ENCODE results near the gene ZDHHC18. TPM values are rescaled to one million over a fixed set of nuclear protein-coding genes. Genes with fewer than 3 reads are reported as not detected.
"Not testable (repeated sequence)": the region's sequence is repeated elsewhere in the genome, so short reads cannot be mapped to it uniquely, and the experiment has no call there.

Gene ZDHHC18
- total RNA-seq, 2 experiments from 2014 or later: 73.3 to 76.3 TPM

DNA sequence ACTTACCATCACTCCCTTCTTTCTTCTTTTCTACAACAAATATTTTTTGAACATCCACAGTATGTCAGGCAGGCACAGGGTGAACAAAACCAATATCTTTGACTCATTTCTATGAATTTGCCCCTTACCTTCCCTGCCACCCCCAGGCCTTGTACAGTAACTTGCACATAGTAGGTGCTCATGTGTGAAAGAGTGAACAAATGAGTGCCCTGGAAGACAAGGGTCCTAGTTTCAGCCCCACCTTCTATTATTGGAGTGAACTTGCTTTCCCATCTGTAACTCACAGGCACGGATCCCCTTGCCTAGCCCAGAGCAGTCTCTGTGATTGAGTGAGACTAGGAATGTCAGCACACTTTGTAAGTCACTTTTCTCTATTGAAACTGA, 12.8 kb downstream of the ZDHHC18 start:
- peak overlapping the region; percentile 84 for H3K27ac Mint-ChIP-seq
- H3K4me3 Mint-ChIP-seq: no peak overlapping the region
- peaks cover 63% of the 10 kb centered on the region for H3K36me3 Mint-ChIP-seq (ENCODE audit: low read depth)
- ChIA-PET POLR2A (interaction anchor here (1.0 to 2.5 kb wide), 8 partner anchors 9 to 61 kb away, joined by 3 to 13 read pairs (median 5); partner anchors contain the start of gene GPATCH3), CTCF (interaction anchor here (1.3 to 1.9 kb wide), 3 partner anchors 28 to 142 kb away, joined by 7 to 8 read pairs (median 7); no protein-coding TSS in a partner anchor)
- H3K9me3 Mint-ChIP-seq: no peaks in the 10 kb centered on the region
- DNase-seq: no peak
- peaks cover 39% of the 10 kb centered on the region for H3K4me1 Mint-ChIP-seq
- H3K27me3 Mint-ChIP-seq: no peaks in the 10 kb centered on the region

DNA sequence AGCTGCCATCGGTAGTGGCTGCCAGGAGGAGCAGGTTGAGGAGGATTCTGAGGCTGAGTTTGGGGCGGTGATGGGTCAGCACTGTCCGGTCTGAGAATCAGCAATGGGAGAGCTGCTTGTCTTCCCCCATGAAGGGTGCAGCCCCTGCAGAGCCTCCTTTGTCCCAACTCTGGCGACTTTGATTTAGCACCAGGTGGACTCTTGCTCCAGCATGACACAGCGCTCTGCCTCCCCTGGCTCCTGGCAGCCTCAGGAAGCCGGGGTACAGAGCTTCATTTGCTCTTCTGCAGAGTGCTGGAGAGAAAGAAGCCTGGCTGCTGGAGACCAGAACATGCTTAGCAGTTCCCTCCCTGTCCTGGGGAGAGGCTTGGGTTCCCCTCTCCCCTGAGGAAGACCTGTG, 13.3 kb downstream of the ZDHHC18 start:
- Mint-ChIP-seq H3K27ac (peak overlapping the region; percentile 84), H3K27me3 (no peaks in the 10 kb centered on the region), H3K9me3 (no peaks in the 10 kb centered on the region), H3K4me3 (no peak overlapping the region), H3K36me3 (ENCODE audit: low read depth) (peaks cover 63% of the 10 kb centered on the region), H3K4me1 (peaks cover 38% of the 10 kb centered on the region)
- DNase-seq: no peak
- ChIA-PET CTCF (no interaction called here), POLR2A (interaction anchor here (1.1 to 1.9 kb wide), 4 partner anchors 9 to 32 kb away, joined by 3 to 11 read pairs (median 4); no protein-coding TSS in a partner anchor)

DNA sequence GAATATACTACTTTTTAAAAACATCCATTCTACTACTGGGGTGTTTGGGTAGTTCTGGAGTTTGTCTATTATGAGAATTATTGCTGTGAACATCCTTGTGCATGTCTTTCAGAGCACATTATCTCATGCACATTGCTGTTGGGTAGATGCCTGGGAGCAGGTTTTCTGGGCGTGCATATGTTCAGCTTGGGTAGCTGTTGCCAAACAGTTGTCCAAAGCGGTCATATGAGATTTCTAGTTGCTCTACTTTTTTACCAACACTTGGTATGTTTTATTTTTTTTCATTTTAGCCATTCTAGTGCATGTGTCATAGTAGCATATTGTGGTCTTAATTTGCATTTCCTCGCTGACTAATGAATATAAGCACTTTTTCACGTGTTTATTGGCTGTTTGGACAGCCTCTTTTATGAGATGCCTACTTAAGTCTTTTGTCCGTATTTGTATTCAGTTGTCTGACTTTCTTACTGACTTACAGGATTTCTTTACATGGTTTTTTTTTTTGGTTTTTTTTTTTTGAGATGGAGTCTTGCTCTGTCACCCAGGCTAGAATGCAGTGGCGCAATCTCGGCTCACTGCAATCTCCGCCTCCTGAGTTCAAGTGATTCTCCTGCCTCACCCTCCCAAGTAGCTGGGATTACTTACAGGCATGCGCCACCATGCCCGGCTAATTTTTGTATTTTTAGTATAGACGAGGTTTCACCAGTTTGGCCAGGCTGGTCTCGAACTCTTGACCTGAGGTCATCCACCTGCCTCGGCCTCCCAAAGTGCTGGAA, 18.1 kb downstream of the ZDHHC18 start:
- CTCF ChIA-PET: no interaction called here
- Mint-ChIP-seq H3K9me3 (no peaks in the 10 kb centered on the region), H3K4me1 (peaks cover 9% of the 10 kb centered on the region), H3K4me3 (no peak overlapping the region), H3K36me3 (ENCODE audit: low read depth) (peaks cover 52% of the 10 kb centered on the region), H3K27ac (no peak overlapping the region), H3K27me3 (no peaks in the 10 kb centered on the region)
- no peak for DNase-seq
- POLR2A ChIA-PET: no interaction called here

DNA sequence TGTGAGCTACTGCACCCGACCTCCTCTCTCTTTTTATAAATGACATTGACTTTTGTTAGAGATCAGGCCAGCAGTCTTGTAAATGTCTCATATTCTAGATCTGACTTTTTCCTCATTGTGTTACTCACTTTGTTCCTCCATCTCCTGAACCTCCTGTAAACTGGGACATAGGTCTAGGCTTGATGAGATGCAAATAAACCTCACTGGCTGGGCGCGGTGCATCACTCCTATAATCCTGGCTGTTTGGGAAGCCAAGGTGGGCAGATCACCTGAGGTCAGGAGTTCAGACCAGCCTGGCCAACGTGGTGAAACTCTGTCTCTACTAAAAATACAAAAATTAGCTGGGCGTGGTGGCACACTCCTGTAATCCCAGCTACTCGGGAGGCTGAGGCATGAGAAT, 21.3 kb downstream of the ZDHHC18 start:
- H3K4me1 Mint-ChIP-seq, H3K9me3 Mint-ChIP-seq, H3K27ac Mint-ChIP-seq, H3K4me3 Mint-ChIP-seq, DNase-seq, CTCF ChIA-PET, H3K27me3 Mint-ChIP-seq: not testable (repeated sequence)
- H3K36me3 Mint-ChIP-seq (ENCODE audit: low read depth): peaks cover 63% of the 10 kb centered on the region
- POLR2A ChIA-PET: interaction anchor here (1.4 kb wide), 1 partner anchor 16 kb away, joined by 3 read pairs; no protein-coding TSS in a partner anchor

DNA sequence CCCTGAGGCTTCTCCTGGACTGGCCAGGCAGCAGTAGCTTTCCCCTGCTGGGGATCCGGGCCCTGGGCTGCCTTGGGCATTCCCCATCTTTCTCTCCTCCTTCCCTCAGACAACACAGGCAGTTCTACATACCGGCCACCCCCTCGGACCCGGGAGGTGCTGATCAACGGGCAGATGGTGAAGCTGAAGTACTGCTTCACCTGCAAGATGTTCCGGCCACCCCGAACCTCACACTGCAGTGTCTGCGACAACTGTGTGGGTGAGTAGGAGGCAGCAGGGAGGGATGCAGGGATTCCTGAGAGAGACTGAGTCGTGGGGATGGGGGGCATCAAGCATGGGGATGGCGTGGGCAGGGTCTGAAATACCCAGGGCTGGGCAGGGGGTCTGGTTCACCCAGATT, 22.0 kb downstream of the ZDHHC18 start:
- Mint-ChIP-seq H3K27me3 (no peaks in the 10 kb centered on the region), H3K9me3 (no peaks in the 10 kb centered on the region), H3K4me1 (peaks cover 6% of the 10 kb centered on the region), H3K4me3 (no peak overlapping the region), H3K27ac (no peak overlapping the region), H3K36me3 (ENCODE audit: low read depth) (peaks cover 69% of the 10 kb centered on the region)
- ChIA-PET POLR2A (interaction anchor here (0.8 to 1.4 kb wide), 4 partner anchors 9 to 37 kb away, joined by 3 to 5 read pairs (median 3); no protein-coding TSS in a partner anchor), CTCF (interaction anchor here (1.1 to 1.8 kb wide), 4 partner anchors 8 to 39 kb away, joined by 3 to 6 read pairs (median 4); no protein-coding TSS in a partner anchor)
- no peak for DNase-seq

DNA sequence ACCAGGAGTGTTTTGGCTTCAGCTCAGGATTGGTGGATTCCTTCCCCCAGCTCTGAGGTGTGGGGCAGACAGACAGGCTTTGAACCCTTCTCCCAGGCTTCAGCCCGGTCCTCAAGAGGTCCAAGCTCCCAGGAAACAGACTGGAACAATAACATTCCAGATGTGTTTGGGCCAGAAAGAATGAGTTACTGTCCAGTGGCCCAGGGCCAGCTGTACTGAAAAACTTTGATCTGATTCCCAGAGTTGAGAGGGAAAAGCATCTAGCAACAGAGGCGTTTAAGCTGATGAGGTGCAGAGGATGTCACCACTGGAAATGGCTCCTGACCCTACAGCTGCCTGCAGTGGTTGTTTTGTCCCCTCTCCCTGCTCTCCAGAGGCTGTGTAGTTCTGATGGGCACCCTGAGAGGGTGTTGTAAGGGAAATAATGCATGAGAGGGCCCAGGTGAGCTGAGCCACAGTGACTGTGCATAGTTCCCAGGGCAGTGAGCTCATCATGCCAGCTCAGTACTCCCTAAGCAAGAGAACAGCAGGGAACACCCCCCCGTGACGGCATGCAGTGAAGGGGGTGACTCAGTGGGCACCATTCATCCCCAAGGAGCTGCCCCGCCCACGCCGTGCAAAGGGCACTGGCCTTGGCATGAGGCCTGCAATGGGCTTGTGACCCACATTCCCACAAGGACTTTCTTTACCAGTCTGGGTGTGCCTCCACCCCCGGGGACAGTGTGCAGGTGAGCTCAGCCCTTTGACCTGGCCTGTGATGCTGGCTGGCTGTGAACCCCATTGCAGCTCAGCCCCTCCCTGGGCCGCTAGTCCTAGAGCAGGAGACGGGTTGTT, 22.7 kb downstream of the ZDHHC18 start:
- Mint-ChIP-seq H3K4me3 (no peak overlapping the region), H3K4me1 (peaks cover 6% of the 10 kb centered on the region), H3K9me3 (no peaks in the 10 kb centered on the region), H3K36me3 (ENCODE audit: low read depth) (peaks cover 67% of the 10 kb centered on the region), H3K27me3 (no peaks in the 10 kb centered on the region), H3K27ac (no peak overlapping the region)
- POLR2A ChIA-PET: interaction anchor here (0.8 to 1.4 kb wide), 4 partner anchors 10 to 38 kb away, joined by 3 to 5 read pairs (median 3); no protein-coding TSS in a partner anchor
- CTCF ChIA-PET: interaction anchor here (1.1 to 1.8 kb wide), 5 partner anchors 8 to 39 kb away, joined by 3 to 6 read pairs (median 5); no protein-coding TSS in a partner anchor
- DNase-seq: no peak

DNA sequence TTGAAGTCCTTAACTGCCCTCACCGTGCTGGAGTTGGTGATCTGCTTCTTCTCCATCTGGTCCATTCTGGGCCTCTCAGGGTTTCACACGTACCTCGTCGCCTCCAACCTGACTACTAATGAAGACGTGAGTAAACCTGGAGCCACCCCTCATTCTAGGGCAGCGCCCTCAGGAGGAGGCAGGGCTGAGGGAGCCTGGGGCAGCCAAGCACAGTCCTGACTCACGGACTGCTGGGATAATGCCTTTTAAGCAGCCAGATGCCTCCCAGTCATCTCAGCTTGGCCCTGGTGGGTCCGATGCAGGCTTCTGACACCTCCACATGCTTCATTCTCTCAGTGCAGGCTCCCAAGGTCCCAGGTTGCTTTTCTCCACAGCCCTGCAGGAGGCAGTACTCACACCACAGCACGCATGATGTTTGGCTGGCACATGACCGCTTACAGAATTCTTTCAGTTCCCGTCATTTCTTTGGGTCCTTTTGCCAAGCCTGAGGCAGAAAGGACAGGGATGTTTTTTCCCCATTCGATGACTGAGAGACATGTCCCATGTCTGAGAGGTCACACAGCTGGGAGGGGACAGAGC, 24.7 kb downstream of the ZDHHC18 start:
- peaks cover 76% of the 10 kb centered on the region for H3K36me3 Mint-ChIP-seq (ENCODE audit: low read depth)
- POLR2A ChIA-PET: no interaction called here
- no peak for DNase-seq

DNA sequence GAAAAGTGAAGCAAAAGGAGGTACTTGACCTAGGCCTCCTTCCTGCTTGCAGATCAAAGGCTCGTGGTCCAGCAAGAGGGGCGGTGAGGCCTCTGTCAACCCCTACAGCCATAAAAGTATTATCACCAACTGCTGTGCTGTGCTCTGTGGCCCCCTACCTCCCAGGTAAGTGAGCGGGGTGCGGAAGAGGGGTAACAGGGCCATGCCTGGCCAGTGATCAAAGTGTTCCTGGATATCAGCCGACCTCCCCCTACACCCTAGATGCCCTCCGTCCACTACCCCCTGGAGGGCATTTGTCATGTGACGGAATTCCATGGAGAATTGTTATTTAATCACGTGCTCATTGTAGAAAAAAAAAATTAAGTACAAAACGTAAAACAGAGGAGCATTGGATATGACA, 26.2 kb downstream of the ZDHHC18 start:
- H3K4me1 Mint-ChIP-seq: peaks cover 3% of the 10 kb centered on the region
- POLR2A ChIA-PET: no interaction called here

More for the DNA sequence above, 24.7 kb downstream of the ZDHHC18 start:
- no peak overlapping the region for H3K4me3 Mint-ChIP-seq
- CTCF ChIA-PET: interaction anchor here (0.9 to 1.7 kb wide), 3 partner anchors 9 to 41 kb away, joined by 3 to 5 read pairs (median 4); no protein-coding TSS in a partner anchor
- no peak overlapping the region for H3K27ac Mint-ChIP-seq
- no peaks in the 10 kb centered on the region for H3K9me3 Mint-ChIP-seq
- H3K27me3 Mint-ChIP-seq: no peaks in the 10 kb centered on the region
- peaks cover 3% of the 10 kb centered on the region for H3K4me1 Mint-ChIP-seq

DNA sequence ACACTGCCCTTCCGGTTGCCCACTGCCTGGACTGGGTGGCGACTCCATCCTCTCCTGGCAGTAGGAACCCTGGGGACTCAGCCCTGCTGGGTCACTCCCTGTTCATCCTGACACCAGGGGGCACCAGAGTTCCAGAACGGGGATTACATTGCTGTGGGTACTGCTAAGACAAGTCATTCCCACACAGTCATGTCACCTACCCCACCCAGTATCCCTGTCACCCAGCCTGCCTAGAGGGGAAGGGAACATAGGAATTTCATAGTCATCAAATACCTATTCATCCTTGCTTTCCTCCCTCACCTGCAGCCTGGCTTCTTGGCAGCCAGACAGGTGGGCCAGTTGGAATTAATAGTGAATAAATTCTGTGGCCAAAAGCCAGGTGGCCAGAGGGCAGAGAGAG, 26.7 kb downstream of the ZDHHC18 start:
- ChIA-PET CTCF (interaction anchor here (0.5 kb wide), 1 partner anchor 133 kb away, joined by 3 read pairs; no protein-coding TSS in a partner anchor), POLR2A (no interaction called here)
- Mint-ChIP-seq H3K4me1 (peaks cover 3% of the 10 kb centered on the region), H3K27ac (no peak overlapping the region), H3K36me3 (ENCODE audit: low read depth) (peaks cover 78% of the 10 kb centered on the region), H3K27me3 (no peaks in the 10 kb centered on the region), H3K4me3 (no peak overlapping the region), H3K9me3 (no peaks in the 10 kb centered on the region)
- peak; percentile 76 for DNase-seq

More for the DNA sequence above, 26.2 kb downstream of the ZDHHC18 start:
- Mint-ChIP-seq H3K9me3 (no peaks in the 10 kb centered on the region), H3K4me3 (no peak overlapping the region), H3K27ac (no peak overlapping the region), H3K36me3 (ENCODE audit: low read depth) (peaks cover 77% of the 10 kb centered on the region), H3K27me3 (no peaks in the 10 kb centered on the region)
- CTCF ChIA-PET: interaction anchor here (0.5 kb wide), 1 partner anchor 133 kb away, joined by 3 read pairs; no protein-coding TSS in a partner anchor
- no peak for DNase-seq

DNA sequence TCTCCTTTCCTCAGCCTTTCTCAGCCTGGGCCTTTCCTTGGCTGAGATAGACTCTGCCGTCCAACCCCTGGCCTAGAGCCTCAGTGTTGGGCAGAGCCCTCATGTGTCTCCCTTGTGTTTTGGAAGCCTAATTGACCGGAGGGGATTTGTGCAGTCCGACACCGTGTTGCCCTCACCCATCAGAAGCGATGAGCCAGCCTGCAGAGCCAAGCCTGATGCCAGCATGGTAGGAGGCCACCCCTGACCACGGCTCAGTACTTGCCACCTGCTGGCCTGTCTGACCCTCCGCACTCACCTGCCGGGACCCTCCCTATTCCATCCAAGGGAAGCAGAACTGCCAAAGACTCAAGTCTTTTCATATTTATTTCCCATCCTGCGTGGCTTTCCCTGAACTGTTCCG, 27.1 kb downstream of the ZDHHC18 start:
- Mint-ChIP-seq H3K27me3 (no peaks in the 10 kb centered on the region), H3K4me3 (no peak overlapping the region), H3K9me3 (no peaks in the 10 kb centered on the region), H3K27ac (no peak overlapping the region), H3K4me1 (peaks cover 3% of the 10 kb centered on the region), H3K36me3 (ENCODE audit: low read depth) (peaks cover 74% of the 10 kb centered on the region)
- CTCF ChIA-PET: interaction anchor here (0.5 kb wide), 1 partner anchor 134 kb away, joined by 3 read pairs; no protein-coding TSS in a partner anchor
- DNase-seq: no peak
- POLR2A ChIA-PET: interaction anchor here (0.5 to 1.0 kb wide), 2 partner anchors 12 to 63 kb away, joined by 3 read pairs; no protein-coding TSS in a partner anchor

DNA sequence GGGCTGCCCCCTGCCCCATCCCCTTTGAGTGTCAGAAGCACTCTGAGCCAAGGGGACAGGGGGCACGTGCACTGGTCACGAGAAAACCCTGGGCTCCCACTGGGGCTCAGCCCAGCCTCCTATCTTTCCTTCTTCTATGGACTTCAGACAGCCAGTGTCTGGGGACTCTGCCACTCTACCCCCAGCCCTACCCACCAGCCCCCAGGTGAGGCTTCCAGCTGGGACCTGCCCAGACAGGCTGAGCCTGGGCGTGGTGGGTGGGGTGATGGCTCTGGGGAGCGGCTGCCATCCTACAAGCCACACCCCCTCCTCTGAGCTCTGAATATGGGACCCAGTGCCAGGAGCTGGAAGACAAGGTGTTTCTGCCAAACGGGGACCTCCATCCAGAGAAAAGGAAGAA, 28.4 kb downstream of the ZDHHC18 start:
- H3K9me3 Mint-ChIP-seq: no peaks in the 10 kb centered on the region
- no peak overlapping the region for H3K4me3 Mint-ChIP-seq
- DNase-seq: no peak
- H3K27me3 Mint-ChIP-seq: no peaks in the 10 kb centered on the region
- peaks cover 3% of the 10 kb centered on the region for H3K4me1 Mint-ChIP-seq
- ChIA-PET CTCF (interaction anchor here (1.0 to 1.2 kb wide), 3 partner anchors 9 to 191 kb away, joined by 3 to 4 read pairs (median 4); no protein-coding TSS in a partner anchor), POLR2A (interaction anchor here (1.1 to 2.0 kb wide), 3 partner anchors 10 to 45 kb away, joined by 3 to 26 read pairs (median 4); partner anchors contain the start of gene GPATCH3)
- H3K27ac Mint-ChIP-seq: no peak overlapping the region
- H3K36me3 Mint-ChIP-seq (ENCODE audit: low read depth): peaks cover 65% of the 10 kb centered on the region

DNA sequence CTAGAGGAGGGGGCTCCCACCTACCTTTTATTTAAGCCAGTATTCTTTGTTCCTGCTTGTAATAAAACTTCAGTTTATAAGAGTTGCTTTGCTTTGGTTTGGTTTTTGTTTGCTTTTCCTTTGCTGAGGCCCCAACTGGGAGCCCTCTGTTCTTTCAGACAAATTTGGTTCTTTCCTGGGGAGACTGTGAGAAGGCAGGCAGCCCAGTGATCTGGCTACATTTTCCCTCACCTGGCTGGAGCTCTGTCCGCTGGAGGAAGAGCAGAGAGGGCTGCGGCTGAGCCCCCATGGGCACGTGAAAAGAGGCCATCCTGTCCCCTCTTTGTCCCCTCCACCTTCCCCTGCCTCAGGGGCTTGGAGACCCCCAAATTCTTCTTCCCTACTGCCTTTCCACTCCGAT, 29.1 kb downstream of the ZDHHC18 start:
- POLR2A ChIA-PET: interaction anchor here (0.7 to 2.0 kb wide), 4 partner anchors 9 to 70 kb away, joined by 3 to 26 read pairs (median 4); partner anchors contain the start of gene GPATCH3
- no peak overlapping the region for H3K4me3 Mint-ChIP-seq

More for the DNA sequence above, 29.1 kb downstream of the ZDHHC18 start:
- Mint-ChIP-seq H3K27ac (no peak overlapping the region), H3K27me3 (no peaks in the 10 kb centered on the region), H3K4me1 (peaks cover 3% of the 10 kb centered on the region), H3K9me3 (no peaks in the 10 kb centered on the region), H3K36me3 (ENCODE audit: low read depth) (peaks cover 60% of the 10 kb centered on the region)
- DNase-seq: no peak
- CTCF ChIA-PET: interaction anchor here (1.2 kb wide), 2 partner anchors 21 to 22 kb away, joined by 4 read pairs; no protein-coding TSS in a partner anchor

Data from activated CD4-positive, alpha-beta memory T cell treated with anti-CD3 and anti-CD28 coated beads, Interleukin-2, amount 10 ng/mL, durations not matched to agents 7 days and 5 days (primary cell).